Activated CD8-positive, alpha-beta memory T cell treated with anti-CD3 and anti-CD28 coated beads, Interleukin-2, amount 10 ng/mL, durations not matched to agents 7 days and 5 days (primary cell): ENCODE results near the gene APLN. TPM values are rescaled to one million over a fixed set of nuclear protein-coding genes. Genes with fewer than 3 reads are reported as not detected.

ENCODE experiments used
- ATAC-seq: fragments of 150-1000 bp; cut with Tn5 transposase; one replicate; pipeline ENCODE4 v1.10.0; 2021; ENCODE audit warnings: moderate library complexity
- CTCF ChIA-PET: fragments of 350-600 bp; sonication (Branson Sonifier 250); formaldehyde crosslinking; loops from one replicate; lab custom pipeline; 2021; ENCODE audit warnings: antibody characterized with exemption; lab: Charles Lee
- DNase-seq: peaks from one replicate; pipeline ENCODE4 v3.0.0-alpha.2; 2020
- H3K27ac Mint-ChIP-seq: one replicate; pipeline ENCODE4 v1.8.0; 2021; ENCODE audit warnings: mild to moderate bottlenecking, mixed read lengths
- H3K27me3 Mint-ChIP-seq: one replicate; pipeline ENCODE4 v1.8.0; 2021; ENCODE audit warnings: mixed read lengths
- H3K36me3 Mint-ChIP-seq: one replicate; pipeline ENCODE4 v1.8.0; 2021; ENCODE audit warnings: mild to moderate bottlenecking, mixed read lengths
- H3K4me1 Mint-ChIP-seq: one replicate; pipeline ENCODE4 v1.8.0; 2021; ENCODE audit warnings: mixed read lengths
- H3K4me3 Mint-ChIP-seq: one replicate; pipeline ENCODE4 v1.8.0; 2021; ENCODE audit warnings: mild to moderate bottlenecking, moderate library complexity, mixed read lengths
- H3K9me3 Mint-ChIP-seq: one replicate; pipeline ENCODE4 v1.8.0; 2022; ENCODE audit warnings: low read depth, mixed read lengths
- total RNA-seq, 2 experiments: library from RNA; stranded (reverse); gene quantifications; one replicate each; pipeline ENCODE4 v1.2.3, GENCODE V29; 2021

Gene APLN
- total RNA-seq, 2 experiments from 2014 or later = 0.14 to 0.15 TPM

GRCh38 chrX:129688097-129688496, 33.3 kb upstream of the APLN start:
- CTCF ChIA-PET = no interaction called here
- no peaks in the 10 kb centered on the region for H3K36me3 Mint-ChIP-seq
- no peaks in the 10 kb centered on the region for H3K4me1 Mint-ChIP-seq
- no peaks in the 10 kb centered on the region for H3K9me3 Mint-ChIP-seq
- no peak overlapping the region for H3K4me3 Mint-ChIP-seq
- no peak for ATAC-seq
- H3K27me3 Mint-ChIP-seq = no peaks in the 10 kb centered on the region
- H3K27ac Mint-ChIP-seq = no peak overlapping the region
- DNase-seq = no peak

- Mint-ChIP-seq H3K36me3 (no peaks in the 10 kb centered on the region), H3K4me1 (no peaks in the 10 kb centered on the region), H3K4me3 (no peak overlapping the region), H3K27me3 (no peaks in the 10 kb centered on the region), H3K9me3 (no peaks in the 10 kb centered on the region), H3K27ac (no peak overlapping the region)
- CTCF ChIA-PET = interaction anchor here (2.4 kb wide), 1 partner anchor 39 kb away, joined by 7 read pairs; no protein-coding TSS in a partner anchor
- ATAC-seq (no peak), DNase-seq (no peak)
Measured at GRCh38 chrX:129686422-129686948, 31.7 kb upstream of the APLN start.

DNA sequence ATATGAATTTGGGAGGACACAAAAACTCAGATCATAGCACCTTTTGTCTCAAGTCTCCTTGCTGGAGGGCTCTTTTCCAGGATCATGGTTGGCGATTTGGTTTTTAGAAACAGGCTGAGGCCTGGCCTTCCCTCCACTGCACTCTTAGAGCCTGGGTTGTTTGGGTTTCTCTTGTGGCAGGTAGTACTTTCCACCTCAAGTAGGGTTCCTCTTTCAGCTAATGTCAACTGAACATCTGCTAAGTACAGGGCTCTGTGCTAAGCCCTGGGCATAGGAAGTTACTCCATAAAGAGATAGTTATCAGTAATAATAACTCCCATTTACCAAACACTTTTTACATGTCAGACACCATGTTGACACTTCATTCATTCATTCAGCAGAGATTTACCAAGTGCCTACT, 28.2 kb upstream of the APLN start:
- CTCF ChIA-PET = no interaction called here

DNA sequence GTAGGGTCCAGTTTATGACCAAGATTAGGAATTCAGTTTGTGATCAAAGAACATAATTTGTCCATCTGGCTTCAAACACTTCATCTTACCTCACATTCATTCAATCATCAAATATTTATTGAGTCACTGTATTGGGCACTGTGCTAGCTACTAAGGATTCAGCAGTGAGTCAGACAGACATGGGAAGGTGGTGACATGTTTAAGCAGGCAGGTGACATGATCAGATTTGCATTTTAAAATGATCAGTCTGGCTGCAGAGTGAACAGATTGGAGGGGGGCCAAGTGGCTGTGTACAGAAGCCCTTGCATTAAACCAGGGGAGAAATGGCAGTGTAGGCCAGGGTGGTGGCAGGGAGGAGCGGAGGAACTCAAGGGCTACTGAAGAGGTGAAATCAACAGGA, 25.1 kb upstream of the APLN start:
- Mint-ChIP-seq H3K4me1 (peaks cover 8% of the 10 kb centered on the region), H3K27me3 (no peaks in the 10 kb centered on the region), H3K9me3 (no peaks in the 10 kb centered on the region), H3K4me3 (no peak overlapping the region), H3K36me3 (no peaks in the 10 kb centered on the region), H3K27ac (no peak overlapping the region)
- CTCF ChIA-PET = interaction anchor here (0.6 to 1.1 kb wide), 4 partner anchors 20 to 48 kb away, joined by 3 to 4 read pairs (median 3); no protein-coding TSS in a partner anchor
- no peak for ATAC-seq
- DNase-seq = no peak

More for the DNA sequence above, 28.2 kb upstream of the APLN start:
- peaks cover 6% of the 10 kb centered on the region for H3K4me1 Mint-ChIP-seq
- no peaks in the 10 kb centered on the region for H3K36me3 Mint-ChIP-seq
- H3K4me3 Mint-ChIP-seq = no peak overlapping the region
- H3K27ac Mint-ChIP-seq = no peak overlapping the region
- H3K27me3 Mint-ChIP-seq = no peaks in the 10 kb centered on the region
- DNase-seq (no peak), ATAC-seq (no peak)
- no peaks in the 10 kb centered on the region for H3K9me3 Mint-ChIP-seq

DNA sequence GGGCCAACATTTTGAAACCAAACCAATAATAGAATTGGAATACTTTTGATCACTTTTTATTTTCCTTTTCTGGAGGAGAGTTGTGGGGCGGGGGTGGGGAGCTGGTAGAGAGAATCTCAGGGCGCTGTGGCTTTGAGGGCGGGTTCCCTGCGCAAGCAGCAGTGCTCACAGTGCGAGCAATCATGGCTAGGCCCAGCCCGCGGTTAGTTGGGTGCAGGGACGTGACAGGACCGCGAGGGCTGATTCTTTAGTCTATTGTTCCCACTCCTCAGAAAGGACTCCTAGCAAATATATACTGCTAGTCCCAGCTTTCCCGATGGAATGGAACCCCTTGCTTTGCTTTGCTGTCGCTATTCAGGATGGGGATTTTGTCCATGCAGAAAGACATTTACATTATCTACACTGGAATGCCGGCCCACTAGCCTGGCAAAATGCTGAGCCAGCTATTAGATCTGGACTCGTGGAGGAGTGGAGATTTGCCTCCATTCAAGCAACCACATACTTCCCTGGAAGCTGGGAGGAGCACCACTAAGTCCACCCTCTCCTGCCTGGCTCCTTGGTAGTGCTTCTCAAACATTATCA, 23.9 kb upstream of the APLN start:
- DNase-seq = peak; percentile 45
- no peaks in the 10 kb centered on the region for H3K36me3 Mint-ChIP-seq
- peak overlapping the region; percentile 48 for H3K4me3 Mint-ChIP-seq
- CTCF ChIA-PET = interaction anchor here (0.6 to 2.2 kb wide), 5 partner anchors 24 to 145 kb away, joined by 3 to 6 read pairs (median 3); partner anchors contain the start of gene APLN
- peaks cover 6% of the 10 kb centered on the region for H3K27me3 Mint-ChIP-seq
- ATAC-seq = peak; percentile 69
- peaks cover 8% of the 10 kb centered on the region for H3K4me1 Mint-ChIP-seq
- no peak overlapping the region for H3K27ac Mint-ChIP-seq
- H3K9me3 Mint-ChIP-seq = no peaks in the 10 kb centered on the region

DNA sequence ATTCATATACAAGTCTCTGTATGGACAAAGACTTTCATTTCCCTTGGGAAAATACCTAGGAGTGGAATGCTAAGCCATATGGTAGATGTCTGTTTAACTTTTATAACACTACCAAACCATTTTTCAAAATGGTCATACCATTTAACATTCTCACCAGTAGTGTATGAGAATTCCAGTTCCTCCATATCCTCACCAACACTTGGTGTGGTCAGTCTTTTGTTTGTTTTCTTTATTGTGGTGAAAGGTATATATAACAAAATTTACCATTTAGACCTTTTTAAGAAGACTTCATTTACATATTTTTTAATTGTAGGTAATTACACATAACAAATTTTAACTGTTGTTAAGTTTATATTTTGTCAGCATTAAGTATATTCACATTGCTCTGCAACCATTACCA, 12.7 kb upstream of the APLN start:
- H3K36me3 Mint-ChIP-seq = no peaks in the 10 kb centered on the region
- CTCF ChIA-PET = no interaction called here
- peaks cover 3% of the 10 kb centered on the region for H3K9me3 Mint-ChIP-seq
- H3K27ac Mint-ChIP-seq = no peak overlapping the region
- no peak overlapping the region for H3K4me3 Mint-ChIP-seq
- no peak for ATAC-seq
- peaks cover 2% of the 10 kb centered on the region for H3K4me1 Mint-ChIP-seq
- H3K27me3 Mint-ChIP-seq = peaks cover 37% of the 10 kb centered on the region
- DNase-seq = no peak

- Mint-ChIP-seq H3K4me3 (no peak overlapping the region), H3K9me3 (peaks cover 3% of the 10 kb centered on the region), H3K27me3 (peaks cover 39% of the 10 kb centered on the region), H3K36me3 (no peaks in the 10 kb centered on the region), H3K4me1 (peaks cover 2% of the 10 kb centered on the region), H3K27ac (no peak overlapping the region)
- DNase-seq (no peak), ATAC-seq (no peak)
- CTCF ChIA-PET = no interaction called here
Measured at GRCh38 chrX:129665916-129666644, 11.3 kb upstream of the APLN start.

- H3K27ac Mint-ChIP-seq = no peak overlapping the region
- H3K9me3 Mint-ChIP-seq = peaks cover 3% of the 10 kb centered on the region
- no peaks in the 10 kb centered on the region for H3K4me1 Mint-ChIP-seq
- DNase-seq = no peak
- no peak for ATAC-seq
- H3K4me3 Mint-ChIP-seq = no peak overlapping the region
- CTCF ChIA-PET = no interaction called here
- no peaks in the 10 kb centered on the region for H3K36me3 Mint-ChIP-seq
- peaks cover 29% of the 10 kb centered on the region for H3K27me3 Mint-ChIP-seq
Measured at GRCh38 chrX:129663171-129663570, 8.4 kb upstream of the APLN start.

GRCh38 chrX:129661369-129661768, 6.6 kb upstream of the APLN start:
- ATAC-seq (no peak), DNase-seq (no peak)
- H3K36me3 Mint-ChIP-seq = no peaks in the 10 kb centered on the region
- H3K27me3 Mint-ChIP-seq = peaks cover 25% of the 10 kb centered on the region
- no peak overlapping the region for H3K27ac Mint-ChIP-seq
- no peak overlapping the region for H3K4me3 Mint-ChIP-seq
- H3K9me3 Mint-ChIP-seq = no peaks in the 10 kb centered on the region
- CTCF ChIA-PET = no interaction called here
- H3K4me1 Mint-ChIP-seq = no peaks in the 10 kb centered on the region

DNA sequence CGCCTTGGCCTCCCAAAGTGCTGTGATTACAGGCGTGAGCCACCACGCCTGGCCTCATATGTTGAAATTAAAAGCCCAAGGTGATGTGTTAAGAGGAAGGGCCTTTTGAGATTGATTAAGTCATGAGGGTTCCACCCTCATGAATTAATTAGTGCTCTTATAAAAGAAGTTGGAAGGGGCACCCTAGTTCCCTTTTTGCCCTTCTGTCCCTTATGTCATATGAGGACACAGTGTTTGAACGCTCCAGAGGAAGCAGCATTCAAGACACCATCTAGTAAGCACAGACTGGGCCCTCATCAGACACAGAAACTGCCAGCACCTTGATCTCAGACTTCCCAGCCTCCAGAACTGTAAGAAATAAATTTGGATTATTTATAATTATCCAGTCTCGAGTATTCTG, 5.1 kb upstream of the APLN start:
- Mint-ChIP-seq H3K9me3 (no peaks in the 10 kb centered on the region), H3K36me3 (no peaks in the 10 kb centered on the region), H3K4me3 (no peak overlapping the region), H3K27me3 (peaks cover 26% of the 10 kb centered on the region), H3K27ac (no peak overlapping the region), H3K4me1 (peaks cover 7% of the 10 kb centered on the region)
- CTCF ChIA-PET = no interaction called here
- no peak for ATAC-seq
- DNase-seq = no peak

DNA sequence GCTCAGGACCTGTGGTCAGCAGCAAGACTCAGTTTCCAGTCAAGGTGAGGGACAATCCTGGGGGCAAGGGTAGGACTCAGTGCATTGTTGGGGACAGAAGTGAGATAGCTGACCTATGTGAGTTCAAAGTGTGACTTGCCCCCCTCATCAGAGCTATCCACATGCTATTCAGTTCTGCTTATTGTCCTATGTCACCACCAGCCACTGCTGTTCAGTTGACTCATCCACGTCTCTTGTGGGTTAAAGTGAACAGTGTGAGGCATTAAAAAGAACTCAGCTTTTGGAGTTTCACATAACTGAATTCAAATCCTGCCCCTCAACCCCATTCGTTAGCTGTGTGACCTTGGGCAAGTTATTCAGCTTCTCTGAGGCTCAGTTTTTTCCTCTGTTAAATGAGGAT, 4.4 kb upstream of the APLN start:
- H3K27ac Mint-ChIP-seq = no peak overlapping the region
- no peak overlapping the region for H3K4me3 Mint-ChIP-seq
- no peak for DNase-seq
- CTCF ChIA-PET = no interaction called here
- H3K36me3 Mint-ChIP-seq = no peaks in the 10 kb centered on the region
- H3K27me3 Mint-ChIP-seq = peaks cover 23% of the 10 kb centered on the region
- peaks cover 7% of the 10 kb centered on the region for H3K4me1 Mint-ChIP-seq
- no peak for ATAC-seq
- H3K9me3 Mint-ChIP-seq = no peaks in the 10 kb centered on the region

- Mint-ChIP-seq H3K27me3 (peaks cover 26% of the 10 kb centered on the region), H3K4me3 (no peak overlapping the region), H3K36me3 (no peaks in the 10 kb centered on the region), H3K9me3 (no peaks in the 10 kb centered on the region), H3K27ac (no peak overlapping the region), H3K4me1 (peaks cover 7% of the 10 kb centered on the region)
- no peak for ATAC-seq
- no peak for DNase-seq
- CTCF ChIA-PET = no interaction called here
Measured at GRCh38 chrX:129658429-129658828, 3.7 kb upstream of the APLN start.

DNA sequence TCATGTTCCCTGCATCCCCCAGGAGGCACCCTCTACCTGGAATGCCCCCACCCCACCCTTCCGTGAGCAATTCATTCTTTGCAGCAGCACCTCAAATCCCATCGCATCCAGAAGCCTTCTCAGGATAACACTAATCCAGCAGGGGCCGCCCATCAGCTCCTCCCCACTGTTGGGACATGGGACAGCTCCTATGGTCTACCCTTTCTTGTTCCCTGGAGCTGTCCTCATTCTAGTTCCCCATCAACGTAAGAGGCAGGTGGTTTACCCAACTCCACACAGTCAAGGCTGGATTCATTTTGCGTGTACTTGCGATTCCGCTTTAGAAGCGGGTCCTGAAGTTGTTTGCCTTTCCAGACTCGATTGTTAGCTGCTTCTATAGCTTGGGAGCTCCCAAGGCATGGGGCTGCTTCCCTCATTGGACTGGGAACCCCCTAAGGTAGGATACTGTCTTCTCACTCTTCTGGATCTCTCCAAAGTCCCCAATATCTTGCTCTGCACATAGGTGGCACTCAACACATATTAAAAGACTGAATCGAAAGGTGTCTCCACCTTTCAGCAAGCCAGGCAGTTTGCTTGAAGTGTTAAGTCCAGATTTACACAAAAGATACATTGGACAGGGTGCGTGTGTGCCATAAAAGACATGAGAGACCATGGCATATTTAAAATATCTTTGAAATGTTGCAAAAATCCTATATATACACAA, 942 bp upstream of the APLN start:
- H3K36me3 Mint-ChIP-seq = no peaks in the 10 kb centered on the region
- peaks cover 7% of the 10 kb centered on the region for H3K4me1 Mint-ChIP-seq
- peak overlapping the region; percentile 46 for H3K4me3 Mint-ChIP-seq
- H3K27ac Mint-ChIP-seq = no peak overlapping the region
- H3K9me3 Mint-ChIP-seq = no peaks in the 10 kb centered on the region
- CTCF ChIA-PET = interaction anchor here (0.6 to 2.8 kb wide), 10 partner anchors 9 to 174 kb away, joined by 3 to 17 read pairs (median 4); partner anchors contain the start of gene XPNPEP2
- peaks cover 27% of the 10 kb centered on the region for H3K27me3 Mint-ChIP-seq
- ATAC-seq (peak; percentile 47), DNase-seq (no peak)
